GM12878 (cell line): ENCODE measurements around the gene FDX1. TPM values are rescaled to one million over a fixed set of nuclear protein-coding genes. Genes with fewer than 3 reads are reported as not detected.

ENCODE experiments used
- ATAC-seq: fragments of 200-7000 bp; cut with Tn5 transposase; 3 replicates; pipeline ENCODE4 v1.9.1; 2020; ENCODE audit warnings: mild to moderate bottlenecking, moderate library complexity
- BruUV-seq: library from RNA; stranded (reverse); fragments of 400-500 nt; replicated peaks from 2 replicates; lab custom pipeline; 2021; lab: Mats Ljungman, UMichigan
- CTCF ChIA-PET: fragments of 300-600 bp; sonication (Branson Sonifier 250); formaldehyde crosslinking; extraction: SDS; loops from one replicate; lab custom pipeline; 2021; ENCODE audit warnings: inconsistent platforms; lab: Yijun Ruan, JAX
- POLR2A ChIA-PET: fragments of 350-600 bp; formaldehyde crosslinking; extraction: SDS; loops from one replicate; lab custom pipeline; 2021; ENCODE audit warnings: inconsistent platforms; lab: Charles Lee
- RAD21 ChIA-PET: fragments of 300-600 bp; sonication (Branson Sonifier 250); formaldehyde crosslinking; loops from one replicate; lab custom pipeline; 2023; ENCODE audit warnings: antibody characterized with exemption; ENCODE audit not compliant: unreplicated experiment; lab: Charles Lee
- SMC1A ChIA-PET: fragments of 300-600 bp; sonication (Branson Sonifier 250); formaldehyde crosslinking; loops from one replicate; lab custom pipeline; 2023; ENCODE audit not compliant: unreplicated experiment, uncharacterized antibody; lab: Charles Lee
- DNase-seq: peaks from one replicate; pipeline ENCODE4 v3.0.0-alpha.2; 2011; ENCODE audit warnings: low read depth, low spot score
- FAIRE-seq: peaks from 3 replicates; lab custom pipeline; 2011; peaks lifted over from hg19 to GRCh38; lab: Jason Lieb, UNC
- H2AFZ ChIP-seq: 2 replicates; pipeline ENCODE4 v1.6.0; 2011; ENCODE audit warnings: low read depth, low read length, control low read depth; ENCODE audit not compliant: control insufficient read depth
- H3K27ac ChIP-seq: 2 replicates; pipeline ENCODE4 v1.5.1; 2011; ENCODE audit warnings: control low read depth; ENCODE audit not compliant: control insufficient read depth, insufficient read depth
- H3K27me3 ChIP-seq, 2 experiments: replicated peaks in 1 of 2; 2 replicates each; pipeline versions ENCODE4 v1.6.0 to v1.6.1; 2011; ENCODE audit warnings: low read length in 1 of 2; ENCODE audit not compliant: control insufficient read depth in 2 of 2, insufficient read depth in 2 of 2
- H3K36me3 ChIP-seq, 2 experiments: 2 replicates each; pipeline ENCODE4 v1.5.1; 2011; ENCODE audit warnings: low read length in 1 of 2; ENCODE audit not compliant: control insufficient read depth in 2 of 2, insufficient read depth in 2 of 2
- H3K4me1 ChIP-seq: 2 replicates; pipeline ENCODE4 v1.6.1; 2011; ENCODE audit warnings: mild to moderate bottlenecking, low read length, moderate library complexity, mixed read lengths; ENCODE audit not compliant: control insufficient read depth, insufficient read depth
- H3K4me2 ChIP-seq: 2 replicates; pipeline ENCODE4 v1.6.0; 2011; ENCODE audit warnings: control low read depth; ENCODE audit not compliant: control insufficient read depth, insufficient read depth
- H3K4me3 ChIP-seq: fragments of 200-600 bp; sonication (generic); 2 replicates; pipeline ENCODE4 v1.5.1; 2016
- H3K79me2 ChIP-seq: 2 replicates; pipeline ENCODE4 v1.6.0; 2011; ENCODE audit warnings: low read length; ENCODE audit not compliant: control insufficient read depth, insufficient read depth
- H3K9ac ChIP-seq: 2 replicates; pipeline ENCODE4 v1.8.0; 2011; ENCODE audit warnings: low read length, control low read depth, mixed read lengths; ENCODE audit not compliant: control insufficient read depth, insufficient read depth
- H3K9me3 ChIP-seq: replicated peaks from 3 replicates; pipeline ENCODE4 v1.5.1; 2011; ENCODE audit warnings: mild to moderate bottlenecking, low read length; ENCODE audit not compliant: control insufficient read depth, insufficient read depth
- H4K20me1 ChIP-seq: 2 replicates; pipeline ENCODE4 v1.6.0; 2011; ENCODE audit not compliant: control insufficient read depth, insufficient read depth
- CHD1 ChIP-seq: IDR thresholded peaks from 2 replicates; pipeline ENCODE4 v1.6.1; 2012; ENCODE audit warnings: low read depth, low read length, improper control_type of control experiment
- EED ChIP-seq: sonication (generic); IDR thresholded peaks from 2 replicates; pipeline ENCODE4 v1.6.1; 2016; ENCODE audit warnings: antibody characterized with exemption, low read depth
- MLLT1 ChIP-seq: fragments of 450-650 bp; IDR thresholded peaks from 2 replicates; pipeline ENCODE4 v1.6.1; 2016; ENCODE audit warnings: mild to moderate bottlenecking
- MXI1 ChIP-seq: fragments of 150-350 bp; IDR thresholded peaks from 2 replicates; pipeline ENCODE4 v1.6.1; 2011; ENCODE audit warnings: low read depth, mild to moderate bottlenecking, inconsistent platforms, low read length, improper control_type of control experiment
- NBN ChIP-seq: fragments of 450-650 bp; IDR thresholded peaks from 2 replicates; pipeline ENCODE4 v1.6.1; 2016
- NFXL1 ChIP-seq: fragments of 450-650 bp; IDR thresholded peaks from 2 replicates; pipeline ENCODE4 v1.6.1; 2017; ENCODE audit warnings: antibody characterized with exemption, mild to moderate bottlenecking, borderline replicate concordance
- PBX3 ChIP-seq: IDR thresholded peaks from 2 replicates; pipeline ENCODE4 v1.6.1; 2011; ENCODE audit warnings: mild to moderate bottlenecking, low read depth, low read length, moderate library complexity; ENCODE audit not compliant: insufficient replicate concordance
- POLR2AphosphoS2 ChIP-seq: IDR thresholded peaks from 2 replicates; pipeline ENCODE4 v1.6.1; 2011; ENCODE audit warnings: low read depth, mild to moderate bottlenecking, low read length, improper control_type of control experiment, moderate library complexity
- SMARCA5 ChIP-seq: fragments of 450-650 bp; IDR thresholded peaks from 2 replicates; pipeline ENCODE4 v1.6.1; 2017; ENCODE audit warnings: mild to moderate bottlenecking
- ZNF217 ChIP-seq: fragments of 450-650 bp; IDR thresholded peaks from 2 replicates; pipeline ENCODE4 v1.6.1; 2017; ENCODE audit warnings: antibody characterized with exemption, mild to moderate bottlenecking
- ZNF384 ChIP-seq: IDR thresholded peaks from 2 replicates; pipeline ENCODE4 v1.6.1; 2012; ENCODE audit warnings: low read depth, mild to moderate bottlenecking, low read length, improper control_type of control experiment, borderline replicate concordance
- ZNF622 ChIP-seq: fragments of 450-650 bp; IDR thresholded peaks from 2 replicates; pipeline ENCODE4 v1.6.1; 2017; ENCODE audit warnings: mild to moderate bottlenecking, inconsistent platforms
- WGBS: methylation state at CpG from one replicate; pipeline ENCODE4 v1.1.6; 2016; ENCODE audit warnings: low lambda C conversion rate; ENCODE audit not compliant: insufficient replicate concordance, insufficient coverage; ENCODE audit errors: missing lambda C conversion rate; 5-methylcytosine and 5-hydroxymethylcytosine counted together
- in situ Hi-C: fragments of 300-500 bp; cut with MboI; formaldehyde crosslinking; loops from 9 replicates; pipeline ENCODE4 v1.14.3; 2018; ENCODE audit warnings: mixed read lengths
- intact Hi-C: fragments of 100-400 bp; cut with micrococcal nuclease; formaldehyde crosslinking; loops from one replicate; pipeline ENCODE4 v1.14.2; 2022; ENCODE audit not compliant: unreplicated experiment
- polyA plus RNA-seq, 11 experiments: library from polyadenylated mRNA; depleted of rRNA in 4 of 11; unstranded in 6 of 11; stranded (reverse) in 5 of 11; fragments of >200 nt; fragmentation: Nextera tagmentation in 4 of 11; fragmentation: Illumina TruSeq in 1 of 11; extraction: Ambion mirVana in 4 of 11; extraction: Trizol in 1 of 11; gene quantifications; 1 replicate in 1 of 11; 2 replicates in 10 of 11; pipeline versions ENCODE4 v1.2.1 to v1.2.3, GENCODE V29; 2011 to 2016; ENCODE audit warnings: inconsistent platforms in 2 of 11, missing spikeins in 2 of 11, low read depth in 1 of 11
- total RNA-seq, 4 experiments: library from RNA; depleted of rRNA in 3 of 4; stranded (reverse); fragments of >200 nt in 3 of 4; fragmentation: Illumina TruSeq in 1 of 4; extraction: Trizol in 1 of 4; gene quantifications; 2 replicates each; pipeline versions ENCODE4 v1.2.1 to v1.2.3, GENCODE V29; 2013 to 2021

Gene FDX1
- total and polyA plus RNA-seq, 10 of the 15 experiments (the other 5 are each of a cell fraction or from before 2014, with no cell fraction given) = 3.9 to 20.3 (median 8.1) TPM

GRCh38 chr11:110488446-110488845 is 58.7 kb downstream of the FDX1 start:
- intact Hi-C loops = no loop called here
- Histone ChIP-seq H3K4me2 (no peak overlapping the region), H3K27ac (no peak overlapping the region), H3K79me2 (no peaks in the 10 kb centered on the region), H3K36me3 (no peaks in the 10 kb centered on the region), H3K9me3 (no peaks in the 10 kb centered on the region), H3K4me3 (no peak overlapping the region), H2AFZ (no peak overlapping the region), H3K4me1 (no peaks in the 10 kb centered on the region), H4K20me1 (no peaks in the 10 kb centered on the region), H3K27me3 (no peaks in the 10 kb centered on the region), H3K9ac (no peak overlapping the region)
- ATAC-seq (no peak), DNase-seq (no peak), FAIRE-seq (no peak)
- in situ Hi-C loops = no loop called here
- ChIA-PET SMC1A (no interaction called here), POLR2A (no interaction called here), CTCF (no interaction called here), RAD21 (no interaction called here)
- TF ChIP-seq NFXL1 (no peak), SMARCA5 (no peak), ZNF217 (no peak), CHD1 (no peak)
- WGBS = 39% methylated on average over 2 of the region's 2 CpGs
- no TSS peak for BruUV-seq

- H3K36me3 ChIP-seq = no peaks in the 10 kb centered on the region
- RAD21 ChIA-PET = no interaction called here
- no peak overlapping the region for H3K4me3 ChIP-seq
- H3K27me3 ChIP-seq = 0 out of 4 replicates have a peak, but pooled peaks cover 0 to 4% of the 10 kb centered on the region in 2 experiments
- SMC1A ChIA-PET = interaction anchor here (1.3 kb wide), 1 partner anchor 37 kb away, joined by 4 read pairs; no protein-coding TSS in a partner anchor
- POLR2A ChIA-PET = no interaction called here
- no peak overlapping the region for H3K9ac ChIP-seq
- H3K79me2 ChIP-seq = no peaks in the 10 kb centered on the region
- H3K9me3 ChIP-seq = no peaks in the 10 kb centered on the region
- no peaks in the 10 kb centered on the region for H4K20me1 ChIP-seq
- H3K4me1 ChIP-seq = no peaks in the 10 kb centered on the region
- H2AFZ ChIP-seq = no peak overlapping the region
- no TSS peak for BruUV-seq
- intact Hi-C loops = no loop called here
- TF ChIP-seq PBX3 (no peak), EED (no peak), MXI1 (no peak), POLR2AphosphoS2 (no peak), ZNF384 (no peak), NBN (no peak), ZNF622 (no peak), MLLT1 (no peak)
- TF ChIP-seq, all 136 proteins: peak for 0
- Histone ChIP-seq H3K27ac (no peak overlapping the region), H3K4me2 (no peak overlapping the region)
- CTCF ChIA-PET = interaction anchor here (1.8 kb wide), 1 partner anchor 12 kb away, joined by 6 read pairs; no protein-coding TSS in a partner anchor
- no peak for FAIRE-seq
- no peak for ATAC-seq
- in situ Hi-C loops = no loop called here
- DNase-seq = no peak
- 0% methylated on average over 1 of the region's 1 CpG for WGBS
Observed at GRCh38 chr11:110490886-110491285, 61.1 kb downstream of the FDX1 start.
